SK-N-SH (cell line): Measurements from ENCODE around the gene ASB8. TPM values are rescaled to one million over a fixed set of nuclear protein-coding genes. Genes with fewer than 3 reads are reported as not detected.
A peak's percentile ranks its signal among the peaks of the same experiment; 100 is the strongest.

Source experiments
- CTCF ChIA-PET: fragments of 300-600, 350-600 bp; formaldehyde crosslinking; extraction: SDS; loops from one replicate; lab custom pipeline; 2021; lab: Yijun Ruan, JAX
- POLR2A ChIA-PET: fragments of 350-600 bp; sonication (Branson Sonifier 250); formaldehyde crosslinking; extraction: SDS; loops from one replicate; lab custom pipeline; 2020; ENCODE audit warnings: antibody characterized with exemption, inconsistent platforms; lab: Yijun Ruan, JAX
- DNase-seq: peaks from one replicate; pipeline ENCODE4 v3.0.0; 2012
- H2AFZ ChIP-seq: fragments of 200-600 bp; sonication (generic); 2 replicates; pipeline ENCODE4 v1.8.1; 2016; ENCODE audit warnings: antibody characterized with exemption, mild to moderate bottlenecking, low read depth
- H3F3A ChIP-seq: fragments of 200-600 bp; sonication (generic); replicated peaks from 2 replicates; pipeline ENCODE3; 2016; ENCODE audit warnings: antibody characterized with exemption, mild to moderate bottlenecking; ENCODE audit not compliant: insufficient read depth
- H3K27ac ChIP-seq, 2 experiments: fragments of 200-500 bp in 1 of 2; fragments of 200-600 bp in 1 of 2; sonication (Bioruptor generic) in 1 of 2; sonication (generic), shearing (Covaris generic) in 1 of 2; 2 replicates each; pipeline versions ENCODE4 v1.5.1 to v1.6.1; 2014 to 2016; ENCODE audit warnings: low read depth in 2 of 2, inconsistent platforms in 1 of 2, low read length in 1 of 2, mild to moderate bottlenecking in 1 of 2, mixed read lengths in 1 of 2
- H3K27me3 ChIP-seq: fragments of 200-600 bp; sonication (generic), shearing (Covaris generic); 2 replicates; pipeline ENCODE4 v1.6.1; 2016; ENCODE audit warnings: mixed run types; ENCODE audit not compliant: insufficient read depth
- H3K36me3 ChIP-seq, 2 experiments: fragments of 200-500 bp in 1 of 2; fragments of 200-600 bp in 1 of 2; sonication (Bioruptor generic) in 1 of 2; sonication (generic) in 1 of 2; replicated peaks in 1 of 2; 2 replicates each; pipeline versions ENCODE3 to v1.5.1; 2014 to 2016; ENCODE audit warnings: low read length in 1 of 2, mild to moderate bottlenecking in 1 of 2; ENCODE audit not compliant: insufficient read depth in 2 of 2, control insufficient read depth in 1 of 2
- H3K4me1 ChIP-seq, 2 experiments: fragments of 200-500 bp in 1 of 2; fragments of 200-600 bp in 1 of 2; sonication (Bioruptor generic) in 1 of 2; sonication (generic), shearing (Covaris generic) in 1 of 2; 2 replicates each; pipeline versions ENCODE4 v1.5.1 to v1.6.1; 2014 to 2016; ENCODE audit warnings: low read depth in 1 of 2, low read length in 1 of 2, mixed run types in 1 of 2; ENCODE audit not compliant: insufficient read depth in 2 of 2, control insufficient read depth in 1 of 2
- H3K4me2 ChIP-seq: fragments of 200-600 bp; sonication (generic), shearing (Covaris generic); 2 replicates; pipeline ENCODE4 v1.6.1; 2017; ENCODE audit warnings: mixed run types
- H3K4me3 ChIP-seq, 2 experiments: fragments of 200-500 bp in 1 of 2; fragments of 200-600 bp in 1 of 2; sonication (Bioruptor generic) in 1 of 2; sonication (generic), shearing (Covaris generic) in 1 of 2; 2 replicates each; pipeline versions ENCODE4 v1.5.1 to v1.8.1; 2014 to 2016; ENCODE audit warnings: low read depth in 2 of 2, inconsistent platforms in 1 of 2, low read length in 1 of 2, mild to moderate bottlenecking in 1 of 2, mixed read lengths in 1 of 2, moderate library complexity in 1 of 2
- H3K79me2 ChIP-seq: fragments of 200-600 bp; sonication (generic); 2 replicates; pipeline ENCODE4 v1.8.1; 2017; ENCODE audit warnings: mild to moderate bottlenecking; ENCODE audit not compliant: insufficient read depth
- H3K9ac ChIP-seq: fragments of 200-600 bp; sonication (generic); 2 replicates; pipeline ENCODE4 v1.6.1; 2017; ENCODE audit warnings: mixed run types
- H3K9me2 ChIP-seq: fragments of 200-600 bp; sonication (generic); 2 replicates; pipeline ENCODE4 v1.6.1; 2017; ENCODE audit warnings: mixed run types
- H3K9me3 ChIP-seq: fragments of 200-600 bp; sonication (generic); 2 replicates; pipeline ENCODE4 v1.6.1; 2017; ENCODE audit warnings: mixed run types, mild to moderate bottlenecking, moderate library complexity
- H4K20me1 ChIP-seq: fragments of 200-600 bp; sonication (generic); 2 replicates; pipeline ENCODE4 v1.6.1; 2017; ENCODE audit warnings: mild to moderate bottlenecking, mixed run types; ENCODE audit not compliant: insufficient read depth
- CTCF ChIP-seq: fragments of 200-600 bp; sonication (generic); IDR thresholded peaks from 2 replicates; pipeline ENCODE4 v1.6.1; 2017; ENCODE audit warnings: antibody characterized with exemption, mild to moderate bottlenecking, moderate library complexity
- FOXJ3 ChIP-seq: sonication (generic); formaldehyde crosslinking; IDR thresholded peaks from 2 replicates; pipeline ENCODE4 v1.5.1; 2020; ENCODE audit warnings: mild to moderate bottlenecking, missing genetic modification reagents
- RAD21 ChIP-seq: IDR thresholded peaks from 2 replicates; pipeline ENCODE4 v1.6.1; 2012; ENCODE audit warnings: mild to moderate bottlenecking, low read length
- RCOR1 ChIP-seq: fragments of 150-350 bp; IDR thresholded peaks from 2 replicates; pipeline ENCODE4 v1.6.1; 2017; ENCODE audit warnings: antibody characterized with exemption, low read length
- SMC3 ChIP-seq: IDR thresholded peaks from 2 replicates; pipeline ENCODE4 v1.6.1; 2012; ENCODE audit warnings: low read depth, low read length, improper control_type of control experiment
- TCF12 ChIP-seq: IDR thresholded peaks from 2 replicates; pipeline ENCODE4 v1.4.0; 2012
- TEAD4 ChIP-seq: IDR thresholded peaks from 2 replicates; pipeline ENCODE4 v1.4.0; 2012; ENCODE audit warnings: mild to moderate bottlenecking, borderline replicate concordance; ENCODE audit not compliant: insufficient read depth
- WGBS: methylation state at CpG from one replicate; pipeline ENCODE4 v1.1.6; 2017; ENCODE audit warnings: low lambda C conversion rate; 5-methylcytosine and 5-hydroxymethylcytosine counted together
- polyA plus RNA-seq, 3 experiments: library from polyadenylated mRNA; depleted of rRNA; stranded (reverse); fragments of >200 nt; gene quantifications; 2 replicates each; pipeline ENCODE4 v1.2.3, GENCODE V29; 2012

The ASB8 gene
- polyA plus RNA-seq, 1 of the 3 experiments (the other 2 are of a cell fraction) = 13.8 TPM

GRCh38 chr12:48165089-48165981 is 8.0 kb upstream of the ASB8 start:
- Histone ChIP-seq H2AFZ (no peak overlapping the region), H3F3A (no peaks in the 10 kb centered on the region), H3K79me2 (no peaks in the 10 kb centered on the region), H4K20me1 (no peaks in the 10 kb centered on the region), H3K4me1 (no peaks in the 10 kb centered on the region; a peak in 1 of 4 replicates), H3K36me3 (no peaks in the 10 kb centered on the region), H3K9me2 (no peaks in the 10 kb centered on the region), H3K27me3 (no peaks in the 10 kb centered on the region), H3K9ac (no peak overlapping the region), H3K4me2 (no peak overlapping the region), H3K27ac (no peak overlapping the region), H3K9me3 (no peaks in the 10 kb centered on the region), H3K4me3 (peak overlapping the region in 1 of 2 experiments; percentile 32; a peak in 1 of 4 replicates)
- 8% methylated on average over 2 of the region's 2 CpGs for WGBS
- ChIA-PET CTCF (interaction anchor here (0.6 to 6.1 kb wide), 44 partner anchors 8 to 494 kb away, joined by 3 to 33 read pairs (median 4); partner anchors contain the start of genes ASB8, SENP1 and VDR), POLR2A (no interaction called here)
- DNase-seq = peak; percentile 67
- TF ChIP-seq RCOR1 = 0 out of 2 replicates have a peak, but pooled peaks have one; percentile 11
- peak; percentile 94 for TF ChIP-seq CTCF
- TF ChIP-seq SMC3 = peak; percentile 65
- no peak for TF ChIP-seq FOXJ3 (CRISPR knock-in tag)
- peak; percentile 85 for TF ChIP-seq RAD21
- no peak for TF ChIP-seq TCF12

GRCh38 chr12:48164451-48164850 is 7.1 kb upstream of the ASB8 start:
- CTCF ChIA-PET = interaction anchor here (0.6 to 6.1 kb wide), 38 partner anchors 9 to 454 kb away, joined by 3 to 33 read pairs (median 4); partner anchors contain the start of genes ASB8, SENP1 and VDR
- no peaks in the 10 kb centered on the region for H3F3A ChIP-seq

More at GRCh38 chr12:48164451-48164850, 7.1 kb upstream of the ASB8 start:
- Histone ChIP-seq H4K20me1 (no peaks in the 10 kb centered on the region), H3K4me2 (no peak overlapping the region), H3K79me2 (no peaks in the 10 kb centered on the region), H3K27ac (no peak overlapping the region), H2AFZ (no peak overlapping the region), H3K4me3 (no peak overlapping the region), H3K36me3 (no peaks in the 10 kb centered on the region), H3K9me2 (no peaks in the 10 kb centered on the region), H3K9me3 (no peaks in the 10 kb centered on the region), H3K27me3 (no peaks in the 10 kb centered on the region), H3K4me1 (no peaks in the 10 kb centered on the region; a peak in 1 of 4 replicates), H3K9ac (no peak overlapping the region)
- no peak for TF ChIP-seq TEAD4
- 58% methylated on average over 2 of the region's 2 CpGs for WGBS
- no peak for DNase-seq
- POLR2A ChIA-PET = interaction anchor here (1.5 kb wide), 1 partner anchor 58 kb away, joined by 3 read pairs; the partner anchor contains the start of gene SENP1
